D721Med (cell line): ENCODE data around the gene ST6GALNAC3.

Experiments
- DNase-seq: peaks from one replicate; pipeline ENCODE4 v3.0.0; 2011; ENCODE audit warnings: low spot score; ENCODE audit not compliant: insufficient read length
- FAIRE-seq: peaks from 2 replicates; lab custom pipeline; 2011; peaks lifted over from hg19 to GRCh38; lab: Jason Lieb, UNC
- CTCF ChIP-seq: IDR thresholded peaks from 2 replicates; pipeline ENCODE4 v1.5.1; 2012; ENCODE audit warnings: mild to moderate bottlenecking, control low read depth; ENCODE audit not compliant: insufficient read depth; ENCODE audit errors: missing control alignments

The ST6GALNAC3 gene

GRCh38 chr1:76053021-76053420 lies 21.5 kb upstream of the ST6GALNAC3 start:
- no peak for DNase-seq
- no peak for TF ChIP-seq CTCF
- no peak for FAIRE-seq

GRCh38 chr1:76054359-76054758 lies 20.2 kb upstream of the ST6GALNAC3 start:
- no peak for TF ChIP-seq CTCF
- DNase-seq = no peak
- FAIRE-seq = no peak

GRCh38 chr1:76055987-76056386 lies 18.6 kb upstream of the ST6GALNAC3 start:
- DNase-seq (no peak), FAIRE-seq (no peak)
- TF ChIP-seq CTCF = no peak

GRCh38 chr1:76059451-76059850 lies 15.1 kb upstream of the ST6GALNAC3 start:
- TF ChIP-seq CTCF = no peak
- DNase-seq (no peak), FAIRE-seq (no peak)

GRCh38 chr1:76065270-76065669 lies 9.3 kb upstream of the ST6GALNAC3 start:
- FAIRE-seq = no peak
- TF ChIP-seq CTCF = no peak
- no peak for DNase-seq

- FAIRE-seq (no peak), DNase-seq (no peak)
- no peak for TF ChIP-seq CTCF
Observed at GRCh38 chr1:76066394-76066793, 8.2 kb upstream of the ST6GALNAC3 start.

GRCh38 chr1:76068542-76068941 lies 6.0 kb upstream of the ST6GALNAC3 start:
- FAIRE-seq = no peak
- TF ChIP-seq CTCF = no peak
- DNase-seq = no peak
